A549 (cell line): ENCODE measurements around the gene GUCY2D.

Source experiments
- BHLHE40 ChIP-seq: IDR thresholded peaks from 2 replicates; pipeline ENCODE4 v1.6.1; 2012; ENCODE audit warnings: low read depth, low read length, inconsistent platforms
- CHD2 ChIP-seq: fragments of 150-350 bp; IDR thresholded peaks from 2 replicates; pipeline ENCODE4 v1.6.1; 2014; ENCODE audit warnings: low read length; ENCODE audit not compliant: partially characterized antibody
- CTCF ChIP-seq: fragments of >200 bp; sonication (Bioruptor Twin); formaldehyde crosslinking; IDR thresholded peaks from 3 replicates; pipeline ENCODE4 v1.5.1; 2016
- EHMT2 ChIP-seq: fragments of 200-600 bp; sonication (generic); IDR thresholded peaks from 2 replicates; pipeline ENCODE4 v1.6.1; 2016; ENCODE audit warnings: antibody characterized with exemption, low read depth, mild to moderate bottlenecking, moderate library complexity
- EP300 ChIP-seq, 2 experiments: fragments of >200 bp; sonication (Bioruptor Twin); formaldehyde crosslinking; IDR thresholded peaks; 2 replicates in 1 of 2; 3 replicates in 1 of 2; pipeline ENCODE4 v1.6.1; 2016 to 2017
- HOXB13 ChIP-seq: fragments of 250-450 bp; sonication (Bioruptor Pico); IDR thresholded peaks from 2 replicates; pipeline ENCODE4 v1.5.0; 2020; ENCODE audit warnings: low read depth, mild to moderate bottlenecking, moderate library complexity
- KDM5A ChIP-seq: fragments of 200-600 bp; sonication (generic); IDR thresholded peaks from 2 replicates; pipeline ENCODE4 v1.6.1; 2016; ENCODE audit warnings: antibody characterized with exemption, mild to moderate bottlenecking
- MAX ChIP-seq: IDR thresholded peaks from 2 replicates; pipeline ENCODE4 v1.6.1; 2012
- NR3C1 ChIP-seq: fragments of >200 bp; sonication (Bioruptor Twin); formaldehyde crosslinking; IDR thresholded peaks from 3 replicates; pipeline ENCODE4 v1.6.1; 2017
- PHF8 ChIP-seq: fragments of 200-600 bp; sonication (generic); IDR thresholded peaks from 2 replicates; pipeline ENCODE4 v1.6.1; 2016; ENCODE audit warnings: low read depth, mild to moderate bottlenecking, antibody characterized with exemption, moderate library complexity, borderline replicate concordance
- POLR2A ChIP-seq: IDR thresholded peaks from 2 replicates; pipeline ENCODE4 v1.6.1; 2012; ENCODE audit warnings: mild to moderate bottlenecking, low read length
- POLR2AphosphoS2 ChIP-seq: conservative IDR thresholded peaks from 2 replicates; pipeline ENCODE4 v1.6.1; 2012; ENCODE audit warnings: low read length, improper control_type of control experiment, inconsistent platforms
- REST ChIP-seq: fragments of 200-600 bp; sonication (generic); IDR thresholded peaks from 2 replicates; pipeline ENCODE4 v1.6.1; 2016; ENCODE audit warnings: antibody characterized with exemption, mild to moderate bottlenecking, moderate library complexity

GRCh38 chr17:8039611-8040168 is 37.3 kb downstream of the GUCY2D start:
- TF ChIP-seq CTCF (no peak), POLR2A (no peak), BHLHE40 (no peak), EP300 (IDR thresholded peaks at IDR 0.05) (no peak), EHMT2 (no peak), REST (no peak), HOXB13 (no peak), CHD2 (no peak), NR3C1 (no peak), PHF8 (no peak), MAX (no peak), KDM5A (no peak), POLR2AphosphoS2 (no peak)
